ENCODE results near the gene NCCRP1.
"Not testable (repeated sequence)": the region's sequence is repeated elsewhere in the genome, so short reads cannot be mapped to it uniquely, and the experiment has no call there.

Gene NCCRP1

DNA sequence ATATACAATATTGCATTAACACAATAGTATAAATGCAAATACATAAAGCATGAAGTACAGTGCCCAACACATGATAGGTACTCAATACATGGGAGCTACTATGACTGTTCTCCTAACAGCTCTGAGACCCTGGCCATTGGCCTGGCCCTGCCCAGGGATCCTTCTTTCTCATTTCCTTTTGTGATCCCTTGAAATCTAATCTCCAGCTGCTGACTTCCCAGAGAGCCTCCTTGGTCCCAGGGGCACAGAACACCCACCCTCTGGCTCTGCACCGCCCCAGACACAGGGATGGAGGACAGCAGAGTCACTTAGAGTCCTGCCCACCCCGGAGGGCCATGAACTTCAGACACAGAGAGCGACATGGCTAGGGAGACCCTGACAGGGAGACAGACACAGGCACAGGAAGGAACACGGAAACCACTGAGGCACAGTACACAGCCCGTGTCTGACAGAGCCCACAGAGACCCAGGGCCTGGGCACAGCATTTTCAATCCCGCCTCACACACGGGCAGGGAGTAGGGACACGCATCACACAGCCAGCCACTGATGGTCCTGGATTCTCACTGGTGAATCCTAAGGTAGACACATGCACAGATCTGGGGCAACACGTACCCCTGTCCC, 11.5 kb downstream of the NCCRP1 start:
- no peak for DNase-seq (ENCODE audit: low spot score)

DNA sequence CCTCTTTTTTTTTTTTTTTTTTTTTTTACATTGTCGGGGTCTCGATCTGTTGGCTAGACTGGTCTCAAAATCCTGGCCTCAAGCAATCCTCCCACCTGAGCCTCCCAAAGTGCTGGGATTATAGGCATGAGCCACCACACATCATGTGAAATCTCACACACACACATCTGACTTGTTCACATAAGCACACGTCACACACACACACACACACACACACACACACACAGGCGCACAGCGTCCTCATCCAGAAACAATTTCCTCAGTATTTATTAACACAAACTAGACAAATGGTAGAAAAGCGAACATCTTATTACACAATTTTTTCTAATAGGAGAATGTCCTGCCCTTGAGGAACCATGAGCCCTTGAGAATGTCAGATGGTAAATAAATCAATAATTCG, 12.4 kb downstream of the NCCRP1 start:
- DNase-seq (ENCODE audit: low spot score): no peak

DNA sequence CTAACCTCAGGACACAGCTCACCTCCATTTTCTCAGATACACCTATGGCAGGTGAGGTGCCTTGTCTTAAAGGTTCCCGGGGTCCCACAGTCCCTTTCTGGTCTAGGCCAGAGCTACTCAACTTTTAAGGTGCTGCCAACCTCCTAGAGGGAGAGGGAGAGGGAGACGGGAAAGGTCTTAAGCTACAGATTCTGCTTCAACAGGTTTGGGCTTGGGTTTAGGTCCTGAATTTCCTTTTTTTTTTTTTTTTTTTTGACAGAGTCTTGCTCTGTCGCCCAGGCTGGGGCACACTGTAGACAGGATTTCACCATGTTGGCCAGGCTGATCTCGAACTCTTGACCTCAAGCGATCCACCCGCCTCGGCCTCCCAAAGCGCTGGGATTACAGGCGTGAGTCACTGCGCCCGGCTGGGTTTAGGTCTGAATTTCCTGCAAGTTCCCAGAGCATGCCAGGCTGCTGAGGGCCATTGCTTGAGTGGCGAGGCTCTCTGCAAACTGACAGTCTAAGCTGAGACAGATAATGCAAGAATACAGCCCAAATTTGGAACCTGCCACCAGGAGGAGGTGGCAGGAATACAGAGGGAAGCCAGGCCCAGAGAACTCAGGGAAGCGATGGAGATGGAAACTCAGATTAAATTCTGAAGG, 15.1 kb downstream of the NCCRP1 start:
- DNase-seq (ENCODE audit: low spot score): no peak

DNA sequence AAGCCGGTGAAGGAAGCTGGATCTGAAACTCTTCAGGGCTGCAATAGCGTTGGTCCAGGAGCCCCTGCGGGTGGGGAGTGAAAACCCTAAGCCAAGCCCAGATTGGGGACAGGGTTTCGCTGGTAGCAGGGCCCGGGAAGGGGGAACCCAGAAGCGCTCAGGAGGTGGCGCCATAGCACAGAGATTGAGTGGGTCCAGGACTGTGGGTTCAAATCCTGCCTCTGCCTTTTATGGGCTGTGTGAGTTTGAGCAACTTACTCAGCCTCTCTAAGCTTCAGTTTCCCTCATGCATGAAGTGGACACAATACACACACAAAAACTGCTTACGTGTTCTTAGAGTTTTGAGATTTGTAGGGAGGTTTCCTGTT, 15.6 kb downstream of the NCCRP1 start:
- DNase-seq (ENCODE audit: low spot score): peak; percentile 54

DNA sequence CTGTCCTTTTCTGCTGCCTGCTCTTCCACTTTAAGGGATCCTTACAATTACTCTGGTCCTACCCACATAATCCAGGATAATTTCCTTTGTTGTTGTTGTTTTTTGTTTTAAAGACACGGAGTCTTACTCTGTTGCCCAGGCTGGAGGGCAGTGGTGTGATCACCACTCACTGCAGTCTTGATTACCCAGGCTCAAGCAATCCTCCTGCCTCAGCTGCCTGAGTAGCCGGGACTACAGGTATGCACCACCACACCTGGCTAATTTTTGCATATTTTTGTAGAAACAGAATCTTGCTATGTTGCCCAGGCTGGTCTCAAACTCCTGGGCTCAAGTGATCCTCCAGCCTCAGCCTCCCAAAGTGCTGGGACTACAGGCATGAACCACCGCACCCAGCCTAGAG, 18.6 kb downstream of the NCCRP1 start:
- DNase-seq (ENCODE audit: low spot score): not testable (repeated sequence)

DNA sequence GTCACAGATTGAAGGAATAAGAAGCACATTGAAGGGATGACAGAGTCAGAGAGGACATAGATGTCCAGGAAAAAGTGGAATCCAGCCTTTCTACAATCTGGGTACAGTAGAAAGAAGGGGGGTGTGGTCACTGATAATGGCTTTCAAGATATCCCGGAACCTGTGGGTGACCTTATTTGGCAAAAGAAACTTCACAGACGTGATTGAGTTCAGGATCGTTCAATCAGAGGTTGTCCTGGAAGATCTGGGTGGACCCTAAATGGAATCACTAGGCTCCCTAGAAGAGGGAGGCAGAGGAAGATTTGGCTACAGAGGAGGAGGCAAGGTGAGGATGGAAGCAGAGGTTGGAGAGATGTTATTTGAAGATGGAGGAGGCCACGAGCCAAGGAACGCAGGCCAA, 20.3 kb downstream of the NCCRP1 start:
- DNase-seq (ENCODE audit: low spot score): no peak

DNA sequence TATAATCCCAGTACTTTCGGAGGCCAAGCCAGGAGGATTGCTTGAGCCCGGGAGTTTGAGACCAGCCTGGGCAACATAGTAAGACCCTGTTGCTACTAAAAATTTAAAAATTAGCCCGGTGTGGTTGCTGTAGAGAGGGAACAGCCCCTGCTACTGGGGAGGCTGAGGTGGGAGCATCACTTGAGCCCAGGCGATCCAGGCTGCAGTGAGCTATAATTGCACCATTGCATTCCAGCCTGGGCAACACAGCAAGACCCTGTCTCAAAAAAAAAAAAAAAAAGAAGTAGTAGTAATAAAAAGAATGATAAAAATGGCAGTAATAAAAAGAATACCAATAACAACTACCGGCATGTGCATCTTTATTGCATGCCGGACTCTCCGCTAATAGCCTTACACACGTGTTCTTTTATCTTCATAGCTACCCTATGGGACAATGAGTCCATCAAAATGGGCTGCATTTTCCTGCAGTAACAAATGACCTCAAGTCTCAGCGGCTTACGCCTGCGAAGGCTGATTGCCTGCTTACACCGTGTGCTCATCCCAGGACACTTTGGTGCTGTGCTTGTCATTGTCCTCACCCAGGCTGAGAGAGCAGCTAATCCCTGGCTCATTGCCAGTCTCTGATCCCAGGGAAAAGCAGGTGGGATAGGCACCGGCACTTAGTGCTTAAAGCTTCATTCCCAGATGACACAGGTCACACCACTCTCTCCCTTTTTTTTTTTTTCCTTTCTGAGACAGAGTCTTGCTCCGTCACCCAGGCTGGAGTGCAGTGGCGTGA, 21.7 kb downstream of the NCCRP1 start:
- no peak for DNase-seq (ENCODE audit: low spot score)

GRCh38 chr19:39219108-39219507, 22.3 kb downstream of the NCCRP1 start:
- DNase-seq (ENCODE audit: low spot score): not testable (repeated sequence)

- DNase-seq (ENCODE audit: low spot score): no peak
Observed at GRCh38 chr19:39223703-39224279, 27.0 kb downstream of the NCCRP1 start.

- DNase-seq (ENCODE audit: low spot score): no peak
Observed at GRCh38 chr19:39224910-39225309, 28.1 kb downstream of the NCCRP1 start.

- DNase-seq (ENCODE audit: low spot score): no peak
Observed at GRCh38 chr19:39230096-39230764, 33.5 kb downstream of the NCCRP1 start.

- no peak for DNase-seq (ENCODE audit: low spot score)
Observed at GRCh38 chr19:39232708-39233107, 35.9 kb downstream of the NCCRP1 start.

DNA sequence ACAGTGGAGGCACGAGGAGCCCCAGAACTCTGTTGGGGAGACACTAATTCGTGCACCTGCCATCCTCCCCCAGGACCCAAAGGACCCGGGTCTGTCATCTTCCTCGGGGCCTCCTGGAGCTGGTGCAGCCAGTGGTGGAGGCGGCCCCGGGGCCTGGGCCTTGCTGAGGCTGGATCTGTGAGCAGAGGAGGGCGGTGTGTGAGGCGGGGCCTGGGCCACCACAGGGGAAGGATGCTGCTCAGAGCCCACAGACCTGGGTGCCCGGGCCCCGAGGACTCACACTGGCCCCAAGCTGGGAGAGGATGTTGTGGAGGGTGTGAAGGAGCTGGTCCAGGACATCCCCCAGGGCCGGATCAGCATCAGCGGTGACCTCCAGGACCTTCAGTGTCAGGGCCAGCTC, 39.8 kb downstream of the NCCRP1 start:
- peak; percentile 20 for DNase-seq (ENCODE audit: low spot score)

GRCh38 chr19:39237200-39238184, 40.7 kb downstream of the NCCRP1 start:
- peak; percentile 59 for DNase-seq (ENCODE audit: low spot score)

GRCh38 chr19:39238209-39238608, 41.4 kb downstream of the NCCRP1 start:
- no peak for DNase-seq (ENCODE audit: low spot score)

GRCh38 chr19:39238944-39239343, 42.2 kb downstream of the NCCRP1 start:
- DNase-seq (ENCODE audit: low spot score): no peak

DNA sequence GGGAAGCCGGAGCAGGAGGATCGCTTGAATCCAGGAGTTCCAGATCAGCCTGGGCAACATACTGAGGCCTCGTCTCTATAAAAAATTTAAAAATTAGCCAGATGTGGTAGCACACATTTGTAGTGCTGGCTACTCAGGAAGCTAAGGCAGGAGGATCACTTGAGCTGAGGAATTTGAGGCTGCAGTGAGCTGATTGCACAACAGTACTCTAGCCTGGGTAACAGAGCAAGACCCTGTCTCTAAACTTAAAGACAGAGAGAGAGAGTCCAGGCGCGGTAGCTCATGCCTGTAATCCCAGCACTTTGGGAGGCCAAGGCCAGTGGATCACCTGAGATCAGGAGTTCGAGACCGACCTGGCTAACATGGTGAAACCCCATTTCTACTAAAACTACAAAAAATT, 43.7 kb downstream of the NCCRP1 start:
- DNase-seq (ENCODE audit: low spot score): no peak

DNA sequence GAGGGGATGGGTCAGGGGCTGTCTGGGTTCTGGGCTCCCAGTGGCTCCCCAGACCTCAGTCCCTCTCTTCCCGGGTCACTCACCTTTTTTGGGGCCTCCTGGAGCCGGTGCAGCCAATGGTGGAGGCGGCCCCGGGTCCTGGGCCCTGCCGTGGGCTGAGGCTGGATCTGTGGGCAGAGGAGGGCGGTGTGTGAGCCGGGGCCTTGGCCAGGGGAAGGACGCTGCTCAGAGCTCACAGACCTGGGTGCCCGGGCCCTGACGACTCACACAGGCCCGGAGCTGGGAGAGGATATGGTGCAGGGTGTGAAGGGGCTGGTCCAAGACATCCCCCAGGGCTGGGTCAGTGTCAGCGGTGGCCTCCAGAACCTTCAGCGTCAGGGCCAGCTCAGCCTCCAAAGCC, 47.0 kb downstream of the NCCRP1 start:
- not testable (repeated sequence) for DNase-seq (ENCODE audit: low spot score)

DNA sequence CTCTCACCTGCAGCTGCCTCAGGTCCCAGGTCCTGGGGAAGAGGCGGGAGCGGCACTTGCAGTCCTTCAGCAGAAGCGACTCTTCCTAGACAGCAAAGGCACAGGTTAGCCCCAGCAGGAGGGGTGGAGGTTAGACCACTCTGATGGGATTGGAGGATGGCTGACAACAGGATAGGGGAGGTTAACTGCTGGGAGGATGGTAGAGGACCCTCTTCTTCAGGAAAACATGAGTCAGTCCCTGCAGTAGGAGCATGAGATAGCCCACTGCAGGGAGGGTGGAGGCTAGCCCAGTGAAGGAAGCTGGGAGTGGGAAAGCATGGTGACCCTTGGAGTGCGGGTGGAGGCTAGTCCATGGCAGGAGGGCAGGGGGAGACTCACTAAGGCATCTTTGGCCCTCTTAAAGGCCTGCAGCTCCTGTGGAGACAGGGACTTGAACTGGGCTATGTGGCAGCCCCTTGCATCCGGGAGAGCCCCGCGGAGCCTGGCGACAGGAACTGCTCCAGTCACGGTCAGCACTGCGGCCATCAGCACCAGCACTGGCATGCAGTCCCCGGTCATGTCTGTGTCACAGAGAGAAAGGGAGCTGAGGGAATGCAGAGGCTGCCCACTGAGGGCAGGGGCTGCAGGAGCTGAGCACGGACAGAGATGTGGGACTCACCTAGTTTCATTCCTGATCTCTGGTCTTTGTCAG, 47.8 kb downstream of the NCCRP1 start, which contains the start of gene IFNL3:
Gene IFNL3 (minus strand): TSS at position 597 of the 691 bp plus-strand sequence. CDS start 39 bp downstream, at position 558.
- not testable (repeated sequence) for DNase-seq (ENCODE audit: low spot score)

- DNase-seq (ENCODE audit: low spot score): not testable (repeated sequence)
Observed at GRCh38 chr19:39245166-39245565, 48.4 kb downstream of the NCCRP1 start.
